Transverse colon (tissue), 4 donors: ENCODE data around the gene LRRC4B. TPM values are rescaled to one million over a fixed set of nuclear protein-coding genes. Genes with fewer than 3 reads are reported as not detected.

Source experiments
- DNase-seq: peaks from one replicate; pipeline ENCODE4 v3.0.0-alpha.2; 2019
- H3K27ac ChIP-seq, 4 donors: fragments of 200-600 bp; sonication (generic); 2 replicates each; pipeline ENCODE4 v1.5.1; 2016 to 2018; ENCODE audit warnings: inconsistent platforms in 4 of 4
- H3K27me3 ChIP-seq: fragments of 200-600 bp; sonication (generic); 2 replicates; pipeline ENCODE4 v1.5.1; 2017; ENCODE audit warnings: inconsistent platforms
- H3K36me3 ChIP-seq, 4 donors: fragments of 200-600 bp; sonication (generic); 2 replicates each; pipeline ENCODE4 v1.5.1; 2017 to 2019; ENCODE audit warnings: inconsistent platforms in 4 of 4
- H3K4me1 ChIP-seq, 4 donors: fragments of 200-600 bp; sonication (generic); 2 replicates each; pipeline ENCODE4 v1.5.1; 2017 to 2020; ENCODE audit warnings: inconsistent platforms in 4 of 4
- H3K4me3 ChIP-seq, 4 donors: fragments of 200-600 bp; sonication (generic); 1 replicate in 1 of 4; 2 replicates in 3 of 4; pipeline versions ENCODE4 v1.5.1 to v1.6.1; 2017 to 2019; ENCODE audit warnings: inconsistent platforms in 4 of 4
- H3K9me3 ChIP-seq, 2 donors: fragments of 200-600 bp; sonication (generic); 2 replicates each; pipeline ENCODE4 v1.5.1; 2017 to 2019; ENCODE audit warnings: inconsistent platforms in 2 of 2
- CTCF ChIP-seq, 5 experiments: fragments of 200-600 bp in 3 of 5; fragments of 450-650 bp in 2 of 5; sonication (generic) in 3 of 5; IDR thresholded peaks; 1 replicate in 2 of 5; 2 replicates in 3 of 5; pipeline ENCODE4 v1.5.1; 2016 to 2017; ENCODE audit warnings: antibody characterized with exemption in 5 of 5, inconsistent platforms in 3 of 5, mild to moderate bottlenecking in 2 of 5, moderate library complexity in 1 of 5
- EP300 ChIP-seq: sonication (generic); formaldehyde crosslinking; IDR thresholded peaks from one replicate; pipeline ENCODE4 v1.6.1; 2017; ENCODE audit warnings: antibody characterized with exemption, low read depth
- POLR2A ChIP-seq: fragments of 450-650 bp; IDR thresholded peaks from one replicate; pipeline ENCODE4 v1.6.1; 2016; ENCODE audit warnings: antibody characterized with exemption, mild to moderate bottlenecking, moderate library complexity
- POLR2AphosphoS5 ChIP-seq, 3 donors: sonication (generic); formaldehyde crosslinking; IDR thresholded peaks; one replicate each; pipeline ENCODE4 v1.6.1; 2016; ENCODE audit warnings: antibody characterized with exemption in 3 of 3
- WGBS, 2 donors: methylation state at CpG; one replicate each; pipeline ENCODE4 v1.1.5; 2018; ENCODE audit warnings: low coverage in 1 of 2; 5-methylcytosine and 5-hydroxymethylcytosine counted together
- in situ Hi-C, 4 donors: fragments of 200-750 bp; cut with MboI; loops; one replicate each; pipeline versions ENCODE4 v1.15.0 to v1.15.1; 2017; ENCODE audit warnings: low sequenced_read_pairs in 3 of 4, low pct_ligation_motif_present in 1 of 4, low pct_unique_long_range_greater_than_20kb in 1 of 4
- intact Hi-C: fragments of 100-400 bp; cut with DNase I; formaldehyde crosslinking; loops from one replicate; pipeline ENCODE4 v1.15.1; 2023; ENCODE audit warnings: low total_unique reads
- total RNA-seq, 4 donors: library from RNA; depleted of rRNA; stranded (reverse); fragments of >200 nt; gene quantifications; one replicate each; pipeline ENCODE4 v1.1.0, GENCODE V29; 2016

Gene LRRC4B
- total RNA-seq, 4 donors from 2014 or later: 0.37 to 1.4 (median 0.91) TPM

GRCh38 chr19:50512999-50513745 is 55.1 kb downstream of the LRRC4B start:
- H3K4me1 ChIP-seq: peaks cover 7 to 14% (median 9%) of the 10 kb centered on the region in 4 donors
- H3K27me3 ChIP-seq: peaks cover 30% of the 10 kb centered on the region
- no peaks in the 10 kb centered on the region for H3K36me3 ChIP-seq
- intact Hi-C loops (no loop called here), in situ Hi-C loops (no loop called here)
- DNase-seq: no peak
- no peak for TF ChIP-seq POLR2A
- no peak for TF ChIP-seq CTCF (IDR thresholded peaks at IDR 0.05)
- no peak for TF ChIP-seq EP300
- no peak for TF ChIP-seq POLR2AphosphoS5 (IDR thresholded peaks at IDR 0.05)
- 32 to 53% methylated on average over 4 to 12 of the region's 12 CpGs for WGBS, 2 donors
- H3K4me3 ChIP-seq: no peak overlapping the region
- no peaks in the 10 kb centered on the region for H3K9me3 ChIP-seq
- no peak overlapping the region for H3K27ac ChIP-seq

- Histone ChIP-seq H3K4me3 (peak overlapping the region in 1 of 4 donors; percentile 92), H3K27ac (peak overlapping the region in 2 of 4 donors; percentile 82 to 84), H3K4me1 (peaks cover 7 to 14% (median 9%) of the 10 kb centered on the region in 4 donors), H3K9me3 (no peaks in the 10 kb centered on the region), H3K27me3 (peaks cover 29% of the 10 kb centered on the region), H3K36me3 (no peaks in the 10 kb centered on the region)
- intact Hi-C loops: no loop called here
- in situ Hi-C loops: no loop called here
- 84% methylated on average over 29 of the region's 36 CpGs; no CpG with 5 or more reads in 1 of the 2 donors for WGBS, 2 donors
- TF ChIP-seq EP300 (no peak), CTCF (IDR thresholded peaks at IDR 0.05) (no peak), POLR2A (no peak), POLR2AphosphoS5 (IDR thresholded peaks at IDR 0.05) (no peak)
- DNase-seq: no peak
Observed at GRCh38 chr19:50512112-50512998, 55.9 kb downstream of the LRRC4B start.

- Histone ChIP-seq H3K4me1 (peaks cover 7 to 14% (median 9%) of the 10 kb centered on the region in 4 donors), H3K27me3 (peaks cover 18% of the 10 kb centered on the region), H3K36me3 (no peaks in the 10 kb centered on the region), H3K9me3 (no peaks in the 10 kb centered on the region), H3K27ac (peak within 1 kb of the TSS; percentile 75 to 84 (median 82)), H3K4me3 (peak within 1 kb of the TSS; percentile 62 to 92 (median 78))
- intact Hi-C loops: no loop called here
- in situ Hi-C loops: no loop called here
- WGBS, 2 donors: 2% methylated on average over 68 of the region's 69 CpGs; no CpG with 5 or more reads in 1 of the 2 donors
- TF ChIP-seq CTCF (IDR thresholded peaks at IDR 0.05) (peak in 1 of 5 experiments; percentile 23), EP300 (no peak), POLR2AphosphoS5 (IDR thresholded peaks at IDR 0.05) (peak; percentile 54 to 87 (median 78)), POLR2A (peak; percentile 67)
- DNase-seq: peak; percentile 98
Observed at GRCh38 chr19:50511069-50511822, 57.0 kb downstream of the LRRC4B start, which contains the start of gene JOSD2. JOSD2 (minus strand) TSS chr19:50511191; CDS start chr19:50510431, 760 bp downstream.
